Activated T-helper 1 cell treated with anti-CD3 and anti-CD28 coated beads, Interleukin-2, amount 50 U/mL, for 16 hours (primary cell): Measurements from ENCODE around the gene RDH14.

Experiments
- DNase-seq, 2 donors: peaks; one replicate each; pipeline ENCODE4 v3.0.0-alpha.2; 2020; ENCODE audit warnings: low read depth in 1 of 2, low spot score in 1 of 2

The RDH14 gene

GRCh38 chr2:18566145-18566769, 5.8 kb upstream of the RDH14 start:
- DNase-seq = no peak

GRCh38 chr2:18560797-18561085, 288 bp upstream of the RDH14 start:
- DNase-seq = no peak

- no peak for DNase-seq
Measured at GRCh38 chr2:18559531-18560030, 872 bp downstream of the RDH14 start.

- DNase-seq = no peak
Measured at GRCh38 chr2:18558458-18558857, 2.0 kb downstream of the RDH14 start.

GRCh38 chr2:18557121-18557520, 3.3 kb downstream of the RDH14 start:
- no peak for DNase-seq

GRCh38 chr2:18552351-18553077, 7.9 kb downstream of the RDH14 start:
- no peak for DNase-seq

- no peak for DNase-seq
Measured at GRCh38 chr2:18551623-18552022, 8.8 kb downstream of the RDH14 start.

- DNase-seq = no peak
Measured at GRCh38 chr2:18551169-18551568, 9.3 kb downstream of the RDH14 start.

- DNase-seq = no peak
Measured at GRCh38 chr2:18550433-18550832, 10.0 kb downstream of the RDH14 start.

GRCh38 chr2:18549083-18549482, 11.4 kb downstream of the RDH14 start:
- DNase-seq = no peak

- no peak for DNase-seq
Measured at GRCh38 chr2:18548621-18549020, 11.8 kb downstream of the RDH14 start.

GRCh38 chr2:18546567-18546966, 13.9 kb downstream of the RDH14 start:
- DNase-seq = no peak

GRCh38 chr2:18545384-18545783, 15.1 kb downstream of the RDH14 start:
- DNase-seq = no peak

- no peak for DNase-seq
Measured at GRCh38 chr2:18544171-18544570, 16.3 kb downstream of the RDH14 start.

- no peak for DNase-seq
Measured at GRCh38 chr2:18540872-18541271, 19.6 kb downstream of the RDH14 start.

- DNase-seq = no peak
Measured at GRCh38 chr2:18536697-18537096, 23.8 kb downstream of the RDH14 start.

GRCh38 chr2:18536100-18536499, 24.4 kb downstream of the RDH14 start:
- no peak for DNase-seq

- no peak for DNase-seq
Measured at GRCh38 chr2:18531194-18531593, 29.3 kb downstream of the RDH14 start.

GRCh38 chr2:18527822-18528221, 32.6 kb downstream of the RDH14 start:
- no peak for DNase-seq

- DNase-seq = no peak
Measured at GRCh38 chr2:18527326-18527725, 33.1 kb downstream of the RDH14 start.

- no peak for DNase-seq
Measured at GRCh38 chr2:18526429-18526828, 34.0 kb downstream of the RDH14 start.

- no peak for DNase-seq
Measured at GRCh38 chr2:18525852-18526251, 34.6 kb downstream of the RDH14 start.

- DNase-seq = no peak
Measured at GRCh38 chr2:18525236-18525635, 35.2 kb downstream of the RDH14 start.
